Adrenal gland (tissue), 5 donors: ENCODE measurements around the gene ASMT.

Experiments
- CTCF ChIP-seq, 6 experiments: fragments of 450-650 bp in 4 of 6; fragments of 200-600 bp in 2 of 6; sonication (generic) in 1 of 6; IDR thresholded peaks; 1 replicate in 5 of 6; 2 replicates in 1 of 6; pipeline versions ENCODE4 v1.5.1 to v1.8.0; 2016 to 2021; ENCODE audit warnings: antibody characterized with exemption in 6 of 6, mild to moderate bottlenecking in 2 of 6, moderate library complexity in 1 of 6
- POLR2A ChIP-seq, 2 donors: fragments of 450-650 bp; IDR thresholded peaks; one replicate each; pipeline ENCODE4 v1.6.1; 2017; ENCODE audit warnings: antibody characterized with exemption in 2 of 2, mild to moderate bottlenecking in 2 of 2, moderate library complexity in 1 of 2
- donor health status: DM: no; HTN: no; CAD: no.

- TF ChIP-seq CTCF (IDR thresholded peaks at IDR 0.05) (no peak), POLR2A (IDR thresholded peaks at IDR 0.05) (no peak)
These were observed 64.4 kb downstream of the ASMT start for GRCh38 chrX:1679238-1679637.
